Measurements from ENCODE around the gene GALNT7.
A peak's percentile ranks its signal among the peaks of the same experiment; 100 is the strongest.
"Not testable (repeated sequence)": the region's sequence is repeated elsewhere in the genome, so short reads cannot be mapped to it uniquely, and the experiment has no call there.

Gene GALNT7

DNA sequence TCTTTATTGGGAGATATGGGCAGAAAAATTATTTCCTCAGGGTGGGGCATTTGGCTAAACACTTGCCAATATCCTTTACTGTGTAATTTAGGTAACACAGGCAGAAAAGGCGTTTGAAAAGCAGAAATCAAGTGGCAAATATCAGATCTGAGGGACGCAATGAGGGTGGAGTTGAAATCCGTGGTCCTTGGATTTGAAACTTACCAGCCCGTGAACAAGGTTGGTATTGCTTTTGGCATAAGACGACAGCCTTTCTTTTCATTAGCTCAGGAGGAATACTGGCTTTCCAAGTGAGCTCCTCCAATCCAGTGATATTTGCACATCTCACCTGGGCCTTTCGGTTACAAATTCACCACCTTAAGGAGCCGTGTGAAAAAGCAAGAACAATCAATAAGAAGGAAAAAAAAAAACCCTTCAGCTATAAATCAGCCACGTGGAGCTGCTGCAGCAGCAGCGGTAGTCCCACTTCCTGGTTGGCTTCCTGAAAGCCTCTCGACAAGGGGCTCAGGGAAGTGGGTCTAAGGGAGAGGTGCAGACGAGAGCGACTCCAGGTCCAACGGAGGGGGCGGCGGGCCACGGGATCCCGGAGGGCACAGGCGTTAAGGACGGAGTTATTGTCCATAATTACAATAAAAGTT is 734 bp upstream of the GALNT7 start:
- DNase-seq: peak; percentile 73

DNA sequence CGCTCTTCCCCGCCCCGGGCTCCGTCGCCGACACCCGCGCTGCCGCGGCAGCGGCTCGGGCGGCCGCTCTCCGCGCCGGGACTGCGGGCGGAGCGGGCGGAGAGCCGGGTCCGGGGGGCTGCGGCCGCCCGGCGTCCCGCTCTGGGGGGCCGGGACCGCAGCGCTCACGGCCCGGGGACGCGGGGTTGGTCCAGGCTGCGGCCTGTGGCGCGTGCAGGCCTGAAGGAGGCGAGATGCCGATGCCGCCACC is 492 bp downstream of the GALNT7 start:
- DNase-seq: no peak

DNA sequence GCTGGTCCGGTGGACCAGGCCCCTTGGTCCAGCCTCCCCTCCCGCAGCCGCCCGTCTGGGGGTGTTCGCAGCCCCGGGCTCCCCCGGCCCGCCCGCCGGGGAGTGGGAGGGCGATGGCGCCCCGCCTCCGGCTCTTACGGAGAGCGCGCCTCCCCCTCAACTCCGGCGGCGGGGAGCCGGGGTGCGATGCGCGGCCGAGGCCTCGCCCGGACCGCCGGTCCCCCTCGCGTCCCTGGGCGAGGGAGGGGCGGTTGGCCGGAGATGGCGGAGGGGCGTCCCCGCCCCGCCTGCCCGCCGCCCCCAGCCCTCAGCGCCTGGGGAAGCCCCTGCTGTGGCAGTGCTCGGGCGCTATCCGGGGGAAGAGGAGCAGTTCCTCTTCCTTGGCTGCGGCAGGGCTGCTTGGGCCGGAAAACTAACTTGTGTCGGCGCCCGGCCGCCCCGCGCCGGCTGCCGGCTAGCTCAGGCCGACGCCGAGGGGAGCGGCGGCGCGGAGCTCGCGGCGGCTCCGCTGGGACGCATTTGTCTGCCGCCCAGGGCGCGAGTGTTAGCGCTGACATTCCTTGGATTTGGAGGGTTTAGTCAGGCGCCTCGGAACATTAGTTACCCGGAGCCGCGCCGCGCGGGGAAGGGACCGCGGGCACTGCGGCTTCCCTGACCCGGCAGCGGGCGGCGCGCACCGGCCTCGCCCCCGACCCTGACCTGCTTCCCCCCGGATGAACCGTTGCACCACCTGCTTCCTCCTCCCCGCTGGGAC is 994 bp downstream of the GALNT7 start:
- DNase-seq: peak; percentile 34

DNA sequence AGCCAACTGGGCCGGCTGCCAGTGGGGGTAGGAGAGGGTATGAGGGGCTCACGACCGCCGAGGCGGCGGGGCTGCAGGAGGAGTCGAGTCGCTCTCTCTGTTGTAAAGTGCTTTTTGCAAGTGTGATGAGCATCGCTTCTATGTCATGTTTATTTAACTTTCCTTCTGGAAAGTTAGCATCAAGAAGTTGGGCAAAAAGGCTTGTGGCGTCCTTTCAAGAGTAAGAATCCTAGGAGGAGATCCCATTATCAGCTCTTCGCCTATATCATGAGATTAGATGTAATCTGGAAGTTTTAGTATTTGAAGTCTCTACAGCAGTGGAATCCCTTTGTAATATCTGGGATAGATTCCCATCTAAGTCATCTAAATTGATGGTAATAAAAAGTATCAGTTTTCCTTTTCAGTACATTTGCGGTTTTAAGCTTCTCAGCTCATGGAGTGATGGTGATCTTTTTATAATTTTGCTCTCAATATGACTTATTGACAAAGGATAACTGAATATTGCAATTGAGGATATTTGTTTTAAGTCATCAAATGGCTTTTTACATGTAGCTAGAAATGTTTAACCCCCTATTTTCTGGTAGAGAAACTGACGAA is 1.7 kb downstream of the GALNT7 start:
- DNase-seq: no peak

DNA sequence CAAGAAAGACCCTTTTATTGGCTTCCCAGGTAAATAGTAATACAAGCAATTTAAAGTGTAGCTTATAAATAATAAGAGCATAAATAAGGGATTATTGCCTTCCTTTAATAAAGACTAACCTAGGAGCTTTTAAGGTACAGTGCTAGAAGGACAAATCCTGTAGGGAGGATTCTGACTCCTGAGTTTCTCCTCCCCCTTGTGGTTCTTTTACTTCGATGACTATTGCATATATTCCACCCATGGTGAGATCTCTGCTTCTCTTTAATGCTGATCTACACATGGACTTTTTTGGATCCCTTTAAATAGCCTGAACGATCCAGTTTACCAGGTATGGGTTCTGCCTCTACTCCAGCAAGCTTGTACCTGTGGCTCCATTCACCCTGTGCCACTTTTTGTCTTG is 2.5 kb downstream of the GALNT7 start:
- DNase-seq: peak; percentile 43

DNA sequence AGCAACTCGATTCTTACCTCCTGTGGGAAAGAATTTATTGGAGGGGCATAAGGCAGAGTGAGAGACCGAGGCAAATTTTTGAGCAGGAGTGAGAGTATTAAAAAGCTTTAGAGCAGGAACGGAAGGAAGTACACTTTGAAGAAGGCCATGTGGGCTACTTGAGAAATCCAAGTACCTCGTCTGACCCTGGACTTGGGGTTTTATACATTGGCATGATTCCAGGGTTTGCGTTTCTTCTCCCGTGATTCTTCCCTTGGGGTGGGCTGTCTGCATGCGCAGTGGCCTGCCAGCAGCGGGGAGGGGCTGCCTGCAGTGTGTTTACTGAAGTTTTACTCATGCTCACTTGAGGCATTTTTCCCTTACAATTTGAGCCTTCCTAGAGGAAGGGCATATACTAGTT is 3.4 kb downstream of the GALNT7 start:
- no peak for DNase-seq

DNA sequence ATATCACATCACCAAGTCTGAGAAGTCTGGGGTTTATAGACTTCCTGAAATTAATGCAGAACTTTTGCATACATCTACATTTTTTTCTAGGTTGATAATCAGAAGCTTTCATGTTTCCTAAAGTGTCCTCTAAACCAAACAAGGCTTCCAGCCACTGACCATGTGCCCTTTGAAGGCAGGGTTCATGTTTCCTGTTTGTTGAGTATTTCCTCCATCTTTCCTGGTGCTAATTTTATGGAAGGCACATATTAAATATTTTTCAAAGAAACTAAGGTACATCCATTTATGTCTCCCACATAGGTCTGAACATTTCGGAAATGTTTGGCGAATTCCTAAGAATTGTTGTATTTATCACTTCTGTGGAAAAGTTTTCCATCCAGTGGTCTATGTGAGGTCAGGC is 5.6 kb downstream of the GALNT7 start:
- no peak for DNase-seq

DNA sequence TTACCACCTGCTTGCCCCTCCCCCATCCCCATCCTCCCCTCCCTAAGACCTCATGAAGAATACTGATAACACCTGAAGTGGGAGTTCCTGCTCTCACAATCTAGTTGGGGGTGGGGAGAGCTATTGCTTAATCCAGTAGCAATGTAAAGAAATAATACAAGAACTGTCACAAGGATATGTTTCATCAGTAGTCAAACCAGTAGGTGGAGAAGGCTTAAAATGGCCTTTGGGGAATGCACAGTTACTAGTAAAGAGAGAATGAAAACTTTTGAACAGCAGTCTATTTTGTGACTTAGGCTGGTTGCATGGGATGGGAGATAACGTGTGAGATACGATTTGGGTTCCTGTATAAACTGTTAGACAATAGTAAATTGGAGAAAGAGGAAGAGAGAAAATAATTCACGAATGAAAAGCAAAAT is 6.0 kb downstream of the GALNT7 start:
- DNase-seq: no peak

DNA sequence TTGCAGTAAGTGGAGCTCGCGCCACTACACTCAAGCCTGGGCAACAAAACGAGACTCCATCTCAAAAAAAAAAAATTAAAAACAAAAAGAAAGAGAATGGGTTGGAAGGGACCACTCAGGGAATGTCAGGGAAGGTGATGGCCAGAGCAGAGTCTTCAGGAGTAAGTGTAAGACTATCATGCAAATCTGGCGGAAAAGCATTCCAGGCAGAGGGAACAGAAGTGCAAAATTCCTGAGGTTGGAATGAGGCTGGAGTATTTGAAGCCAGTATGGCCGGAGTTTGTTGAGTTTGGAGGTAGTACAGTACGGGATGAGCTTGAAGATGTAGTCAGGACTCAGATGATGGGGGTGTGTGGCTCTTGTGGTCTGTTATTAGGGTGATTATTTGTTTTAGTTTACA is 7.4 kb downstream of the GALNT7 start:
- DNase-seq: no peak

DNA sequence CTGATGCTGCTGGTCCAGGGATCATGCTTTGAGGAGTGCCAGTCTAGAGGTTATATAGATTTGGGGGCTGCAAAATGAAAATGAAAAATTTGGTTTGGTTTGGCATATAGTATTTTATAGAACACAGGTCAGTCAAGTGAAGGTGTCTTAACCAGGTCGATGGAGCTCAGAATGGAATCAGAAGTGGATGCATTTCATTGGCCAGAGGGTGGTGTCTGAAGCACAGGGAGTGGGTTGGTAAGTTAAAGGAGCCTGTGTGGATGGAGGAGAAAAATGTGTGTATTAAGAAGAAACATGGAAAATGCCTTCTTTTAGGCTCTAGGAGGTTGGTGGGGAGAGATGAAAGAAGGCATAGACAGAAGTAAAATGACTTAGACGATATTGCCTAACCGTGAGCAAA is 8.6 kb downstream of the GALNT7 start:
- DNase-seq: no peak

DNA sequence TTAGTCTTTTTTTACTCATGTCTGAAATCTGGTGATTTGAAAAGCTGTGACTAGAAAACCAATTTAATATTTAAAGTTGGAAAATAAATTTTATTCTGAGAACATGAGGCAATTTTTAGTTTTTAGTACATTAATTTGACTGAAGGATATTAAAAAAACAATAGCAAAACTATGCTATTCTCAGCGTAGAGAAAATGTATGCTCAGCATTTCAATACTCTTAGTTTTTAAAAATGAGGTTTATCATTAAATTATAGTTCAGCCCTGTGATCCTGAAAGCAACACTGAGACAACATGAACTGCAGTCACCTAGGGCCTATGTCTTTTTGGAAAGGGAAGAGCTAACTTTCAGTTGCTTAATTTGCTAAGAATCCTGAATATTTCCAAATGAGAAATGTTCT is 9.5 kb downstream of the GALNT7 start:
- DNase-seq: no peak

DNA sequence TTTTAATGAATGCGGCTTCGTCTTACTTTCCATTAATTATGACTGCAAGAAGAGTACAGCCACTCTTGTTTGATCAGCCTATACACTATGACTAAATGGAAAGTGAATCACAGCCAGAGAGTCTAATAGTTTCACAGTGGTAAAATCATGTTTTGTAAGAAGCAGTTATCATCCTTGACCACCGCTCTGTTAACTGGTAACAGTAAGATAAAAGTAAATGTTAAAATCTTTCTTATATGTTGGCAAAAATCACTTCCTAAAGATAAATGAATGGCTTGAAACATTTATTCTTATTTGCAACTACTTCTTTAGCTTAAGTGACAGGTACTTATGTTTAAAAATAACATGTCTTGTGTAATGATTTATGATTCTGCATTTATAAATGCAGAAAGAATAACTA is 13.2 kb downstream of the GALNT7 start:
- peak; percentile 73 for DNase-seq

DNA sequence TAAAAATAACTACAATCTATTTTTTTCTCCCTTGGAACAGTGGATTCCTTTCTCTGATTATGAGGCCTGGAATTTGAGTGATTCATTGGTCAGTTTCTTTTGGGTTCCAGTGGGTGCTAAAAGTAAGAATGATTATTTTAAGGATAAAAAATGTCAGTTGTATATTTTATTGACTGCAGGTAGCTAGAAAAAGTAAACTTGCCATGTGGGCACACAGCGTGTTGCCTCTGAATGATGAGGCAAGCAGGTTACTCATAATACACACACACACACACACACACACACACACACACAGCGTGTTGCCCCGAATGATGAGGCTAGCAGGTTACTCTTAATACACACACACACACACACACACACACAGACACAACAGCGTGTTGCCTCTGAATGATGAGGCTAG is 13.8 kb downstream of the GALNT7 start:
- DNase-seq: peak; percentile 85

DNA sequence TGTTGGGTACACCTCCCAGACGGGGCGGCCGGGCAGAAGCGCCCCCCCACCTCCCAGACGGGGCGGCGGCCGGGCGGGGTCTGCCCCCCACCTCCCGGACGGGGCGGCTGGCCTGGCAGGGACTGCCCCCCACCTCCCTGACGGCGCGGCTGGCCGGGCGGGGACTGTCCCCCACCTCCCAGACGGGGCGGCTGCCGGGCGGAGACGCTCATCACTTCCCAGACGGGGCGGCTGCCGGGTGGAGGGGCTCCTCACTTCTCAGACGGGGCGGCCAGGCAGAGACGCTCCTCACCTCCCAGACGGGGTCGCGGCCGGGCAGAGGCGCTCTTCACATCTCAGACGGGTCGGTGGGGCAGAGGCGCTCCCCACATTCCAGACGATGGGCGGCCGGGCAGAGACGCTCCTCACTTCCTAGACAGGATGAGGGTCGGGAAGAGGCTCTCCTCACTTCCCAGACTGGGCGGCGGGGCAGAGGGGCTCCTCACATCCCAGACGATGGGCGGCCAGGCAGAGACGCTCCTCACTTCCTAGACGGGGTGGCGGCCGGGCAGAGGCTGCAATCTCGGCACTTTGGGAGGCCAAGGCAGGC is 15.1 kb downstream of the GALNT7 start:
- not testable (repeated sequence) for DNase-seq

DNA sequence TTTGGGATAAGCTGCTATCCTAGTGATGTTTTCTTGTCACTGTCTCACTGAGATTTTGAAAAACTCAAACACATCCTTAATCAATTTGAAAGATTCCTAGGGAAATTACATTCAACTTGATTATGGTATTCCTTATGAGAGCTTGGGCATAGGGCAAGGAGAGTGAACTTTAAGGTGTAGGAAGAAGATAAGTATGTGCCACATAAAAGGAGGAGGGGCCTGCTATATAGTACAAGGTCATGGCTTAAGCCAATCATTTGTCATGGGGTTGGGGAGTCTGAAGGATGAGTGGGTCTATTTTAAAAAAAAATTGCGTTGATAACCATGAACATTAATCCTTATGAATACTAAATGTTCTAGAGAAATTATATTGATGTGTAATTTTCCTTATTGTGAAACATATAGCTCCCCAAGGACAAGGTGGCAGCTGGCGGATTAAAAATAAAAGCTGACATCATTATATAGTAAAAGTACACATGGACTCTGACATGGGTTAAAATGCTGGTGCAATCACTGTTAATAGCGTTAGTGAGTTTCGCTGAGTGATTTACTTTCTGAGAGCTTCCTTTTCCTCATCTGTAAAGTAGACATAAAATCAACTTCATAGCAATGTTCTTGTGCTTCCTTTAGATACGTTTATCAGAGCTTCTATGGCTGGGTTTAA is 17.4 kb downstream of the GALNT7 start:
- DNase-seq: no peak

DNA sequence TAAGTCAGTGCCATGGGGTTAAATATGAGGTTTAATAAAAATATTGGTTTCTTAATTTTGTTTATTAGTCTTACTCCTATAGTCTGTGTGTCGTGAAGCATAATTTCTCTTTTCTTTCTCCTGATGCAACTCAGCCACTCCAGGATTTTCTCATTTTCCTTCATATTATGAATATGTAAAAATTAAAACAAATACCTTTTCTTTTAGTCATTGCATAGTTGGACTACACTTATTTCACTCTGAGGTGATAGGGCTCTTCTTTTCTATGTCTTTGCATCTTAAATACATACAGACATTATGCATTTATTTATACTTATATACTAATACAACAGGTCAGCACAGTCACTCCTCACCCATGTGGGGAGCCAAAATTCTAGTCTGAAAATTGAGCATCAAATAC is 19.1 kb downstream of the GALNT7 start:
- no peak for DNase-seq

DNA sequence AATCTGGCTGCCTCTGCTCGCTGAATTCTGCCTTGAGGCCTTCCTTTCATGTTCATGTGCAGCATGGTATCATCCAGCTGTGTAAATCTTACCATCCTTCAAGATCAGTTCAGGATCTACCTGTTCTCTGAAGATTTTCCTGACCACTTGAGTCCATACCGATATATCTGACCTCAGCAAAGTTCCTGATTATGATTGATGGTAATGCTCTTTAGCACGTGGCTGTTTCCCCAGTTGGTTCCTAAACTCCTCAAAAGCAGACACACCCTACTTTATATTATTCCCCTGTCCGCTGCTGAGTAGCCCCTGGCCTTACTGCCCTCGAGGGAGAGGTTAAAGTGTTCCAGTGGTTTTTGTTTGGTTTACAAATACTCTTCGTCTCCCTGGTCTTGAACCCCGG is 20.0 kb downstream of the GALNT7 start:
- no peak for DNase-seq

DNA sequence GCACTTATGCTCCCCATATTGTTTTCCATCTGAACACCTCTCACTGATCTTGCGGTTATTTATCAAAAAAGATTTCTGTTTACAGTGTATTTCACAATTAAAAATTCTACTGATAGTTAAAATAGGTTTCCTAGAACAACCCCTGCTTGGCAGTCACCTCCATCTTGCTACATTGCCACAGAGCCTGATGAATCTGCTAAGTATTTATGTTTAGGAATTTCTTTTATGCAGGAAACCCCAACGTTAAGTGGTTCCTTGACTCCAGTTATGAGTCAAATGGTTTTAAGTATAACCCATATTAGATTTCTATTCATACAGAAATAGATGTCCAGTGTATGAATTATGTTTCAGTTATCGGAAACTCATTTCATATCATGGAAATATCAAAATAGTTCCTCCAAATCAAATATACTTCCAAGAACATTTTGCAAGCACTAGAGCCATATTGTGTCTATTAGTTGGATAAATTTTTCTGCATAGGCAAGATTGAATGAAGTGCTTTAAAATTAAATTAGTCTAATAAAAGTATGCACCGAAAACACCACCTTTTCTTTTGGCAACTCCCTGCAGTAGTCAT is 20.6 kb downstream of the GALNT7 start:
- no peak for DNase-seq

DNA sequence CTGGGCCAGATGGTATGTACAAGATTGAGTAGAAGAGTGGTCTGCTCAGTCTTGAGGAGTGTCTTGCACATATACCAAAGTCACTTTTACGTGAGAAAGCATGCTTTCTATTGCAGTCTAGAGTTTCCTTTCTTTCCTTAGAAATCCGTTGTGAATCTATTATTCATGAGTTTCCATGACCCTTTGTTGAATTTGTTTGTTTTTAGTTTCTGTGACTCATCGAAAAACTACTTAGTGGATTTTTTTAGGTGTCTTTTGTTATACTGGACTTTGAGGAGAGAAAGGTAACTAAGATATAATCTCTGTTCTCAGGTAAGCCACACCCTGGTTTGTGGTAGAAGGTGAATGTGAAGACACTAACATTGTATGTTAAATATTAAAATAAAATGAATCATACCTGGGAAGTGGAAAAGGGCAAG is 23.0 kb downstream of the GALNT7 start:
- peak; percentile 26 for DNase-seq

DNA sequence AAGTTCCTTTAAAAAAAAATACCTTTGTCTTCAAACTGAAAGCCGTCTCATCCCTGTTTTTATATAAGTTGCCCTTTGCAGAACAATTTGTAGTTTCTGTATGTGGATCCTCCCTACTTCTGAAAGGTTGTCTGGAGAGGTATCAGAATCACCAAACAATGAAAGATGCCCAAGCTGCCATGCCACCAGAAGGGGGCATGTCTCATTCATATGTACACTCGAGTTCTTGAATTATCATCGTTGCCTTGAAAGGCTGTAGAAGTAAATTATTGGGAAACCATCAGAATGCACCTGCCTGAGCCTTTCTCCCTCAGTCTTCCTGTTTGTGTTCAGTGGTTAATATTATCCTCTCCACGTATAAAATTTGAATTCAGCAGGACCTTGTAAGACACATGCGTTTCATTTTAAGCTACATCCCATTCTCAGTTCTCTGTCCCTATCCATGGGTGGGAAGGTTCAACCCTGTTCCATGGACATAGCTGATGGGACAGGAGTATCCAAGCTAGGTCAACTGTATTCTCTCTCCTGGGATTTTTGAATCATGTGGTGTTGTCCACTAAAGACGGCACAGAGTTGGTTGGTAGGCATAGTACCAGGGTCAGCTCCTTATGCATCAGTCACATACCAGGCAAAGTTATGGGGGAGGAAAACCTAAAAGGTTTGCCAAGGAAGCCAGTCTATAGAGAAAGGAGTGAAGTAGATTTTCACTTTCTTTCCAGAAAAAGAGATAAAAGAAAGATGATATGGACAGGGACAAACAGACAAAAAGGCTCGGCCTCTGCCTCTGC is 24.0 kb downstream of the GALNT7 start:
- DNase-seq: no peak

DNA sequence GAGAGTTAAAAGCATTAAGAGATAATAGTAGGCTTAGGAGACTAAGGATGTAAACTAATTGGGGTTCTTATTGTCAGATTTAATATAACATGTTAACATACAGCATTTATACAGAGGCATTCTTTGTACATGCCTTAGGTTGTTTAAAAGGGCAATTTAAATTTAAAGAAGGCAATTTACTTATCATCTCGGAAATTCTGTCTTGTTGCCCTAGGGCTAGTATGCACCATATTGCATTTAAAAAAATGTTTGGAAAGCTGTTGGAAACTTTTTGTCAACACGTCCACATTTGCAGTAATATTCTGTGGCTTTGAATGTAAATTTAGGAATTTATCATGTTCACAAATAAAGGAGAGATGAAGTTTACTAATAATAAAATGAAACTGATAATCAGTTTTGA is 25.5 kb downstream of the GALNT7 start:
- DNase-seq: no peak

DNA sequence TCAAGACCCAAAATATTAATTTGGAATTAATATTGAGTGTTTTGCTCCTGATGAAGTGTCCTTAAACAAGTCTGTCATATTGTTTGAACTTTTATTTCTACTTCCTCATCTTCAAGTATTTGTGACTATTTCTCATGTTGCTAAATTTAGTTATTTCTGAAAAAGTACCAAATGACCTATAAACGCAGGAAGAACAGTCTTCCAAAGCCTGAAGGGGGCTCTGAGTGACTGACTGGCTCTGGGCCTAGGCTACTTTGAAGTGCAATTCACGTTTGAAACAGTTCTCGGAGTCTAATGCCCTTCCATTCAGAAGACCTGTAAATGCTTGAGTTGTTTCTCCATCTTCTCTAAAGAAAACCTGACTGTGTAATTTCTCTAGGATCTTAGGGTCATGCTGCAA is 26.5 kb downstream of the GALNT7 start:
- DNase-seq: no peak

DNA sequence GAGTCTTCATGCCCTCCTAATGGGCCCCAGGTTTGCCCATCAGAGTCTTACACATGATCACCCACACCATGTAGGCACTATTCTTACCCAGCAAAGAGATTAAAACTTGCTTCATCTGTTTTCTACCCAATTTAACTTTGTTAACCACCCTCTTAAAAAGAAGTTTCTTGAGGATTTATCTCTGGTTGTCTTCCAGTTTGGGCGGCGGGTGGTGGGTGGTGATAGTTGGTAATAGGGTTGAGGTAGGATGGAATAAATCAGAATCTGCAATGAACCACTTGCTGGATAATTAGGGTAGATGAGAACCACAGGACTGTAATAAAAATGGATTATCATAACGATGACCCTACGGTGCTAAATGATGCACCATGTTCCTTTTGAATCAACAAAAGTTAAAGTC is 30.9 kb downstream of the GALNT7 start:
- no peak for DNase-seq
